CD4-positive, alpha-beta T cell treated with Interleukin-6 for 4 hours (primary cell): ENCODE measurements around the gene IL4I1.

Experiments
- DNase-seq: peaks from one replicate; pipeline ENCODE4 v3.0.0-alpha.2; 2020; ENCODE audit warnings: mixed read lengths

IL4I1 gene

DNA sequence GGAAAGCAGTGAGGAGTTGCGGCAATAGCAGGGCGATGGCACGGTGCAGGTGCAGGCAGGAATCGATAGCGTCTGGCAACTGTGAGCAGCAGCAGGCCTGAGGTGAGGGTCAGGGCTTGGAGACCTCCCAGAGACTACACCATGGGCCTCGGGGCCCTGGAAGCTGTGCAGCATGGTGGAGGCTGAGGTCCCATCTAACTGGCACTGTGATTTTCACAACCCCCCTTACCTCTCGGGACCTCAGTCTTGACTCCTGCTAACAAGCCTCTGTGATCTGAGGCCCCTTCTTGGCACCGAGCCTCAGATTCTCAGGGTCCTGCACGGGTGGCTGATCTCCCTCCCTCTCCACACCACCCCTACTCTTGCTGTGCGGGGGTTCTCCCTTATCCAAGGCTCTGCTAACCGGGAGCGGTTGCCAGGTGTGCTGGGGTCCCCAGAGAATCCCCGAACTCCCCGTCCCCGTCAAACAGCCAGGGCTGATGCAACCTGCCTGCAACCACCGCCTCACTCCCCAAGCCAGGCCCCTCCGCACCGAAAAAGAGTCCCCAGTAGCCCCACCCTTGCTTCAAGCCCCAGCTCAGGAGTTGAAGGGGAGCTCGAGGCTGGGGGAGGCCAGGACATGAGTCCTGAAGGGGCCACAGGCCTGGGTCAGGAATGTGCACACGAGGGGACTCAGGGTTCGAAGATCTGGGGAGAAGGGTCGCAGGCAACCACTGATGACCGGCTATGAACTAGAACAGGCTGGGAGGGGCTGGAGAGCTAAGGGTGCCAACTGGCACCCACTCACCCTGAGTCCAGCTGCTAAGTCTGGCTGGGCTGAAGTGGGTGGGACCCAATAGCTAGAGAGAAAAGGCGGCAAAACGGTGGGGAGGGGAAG, 27.6 kb upstream of the IL4I1 start:
- no peak for DNase-seq

DNA sequence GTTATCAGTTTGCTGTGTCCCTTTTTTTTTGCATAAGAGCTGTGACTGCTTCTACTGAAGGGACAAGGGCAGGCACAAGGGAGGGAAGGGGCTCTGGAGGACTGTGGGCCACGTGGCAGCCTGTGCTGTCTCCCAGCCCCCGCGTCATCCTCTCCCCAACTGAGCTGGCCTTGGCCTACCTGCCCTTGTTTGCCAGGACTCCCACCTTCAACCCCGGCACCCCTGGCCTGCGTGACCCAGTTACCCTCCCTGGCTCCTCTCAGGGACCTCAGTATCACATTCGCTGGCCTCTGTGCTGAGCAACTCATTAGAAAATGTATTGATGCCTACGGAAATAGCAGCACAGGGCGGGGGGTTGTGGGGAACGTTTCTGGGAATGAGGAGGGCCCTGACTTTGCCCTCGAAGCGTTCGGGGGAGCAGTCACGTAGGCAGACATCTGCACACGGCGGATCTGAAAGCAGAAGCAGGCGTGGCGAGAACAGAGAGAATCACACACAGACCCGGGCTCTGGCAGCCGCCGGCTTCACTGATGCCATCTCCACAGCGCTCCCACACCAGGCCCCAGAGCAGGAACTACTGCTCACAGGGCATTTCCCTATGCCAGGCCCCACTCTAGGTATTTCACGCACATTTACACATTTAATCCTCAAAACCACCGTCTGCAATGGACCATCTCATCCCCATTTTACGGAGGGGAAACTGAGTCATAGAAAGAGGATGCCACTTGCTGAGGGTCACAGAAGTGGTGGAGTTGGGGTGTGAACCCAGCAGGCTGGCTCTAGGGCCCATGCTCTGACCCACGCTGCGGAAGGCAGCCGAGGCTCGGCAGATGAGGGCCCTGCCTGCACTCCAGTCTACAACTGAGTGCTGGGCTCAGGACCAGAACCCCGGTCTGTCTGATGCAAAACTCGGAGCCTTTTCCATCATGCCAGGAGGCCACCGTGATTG, 26.6 kb upstream of the IL4I1 start:
- DNase-seq: no peak

DNA sequence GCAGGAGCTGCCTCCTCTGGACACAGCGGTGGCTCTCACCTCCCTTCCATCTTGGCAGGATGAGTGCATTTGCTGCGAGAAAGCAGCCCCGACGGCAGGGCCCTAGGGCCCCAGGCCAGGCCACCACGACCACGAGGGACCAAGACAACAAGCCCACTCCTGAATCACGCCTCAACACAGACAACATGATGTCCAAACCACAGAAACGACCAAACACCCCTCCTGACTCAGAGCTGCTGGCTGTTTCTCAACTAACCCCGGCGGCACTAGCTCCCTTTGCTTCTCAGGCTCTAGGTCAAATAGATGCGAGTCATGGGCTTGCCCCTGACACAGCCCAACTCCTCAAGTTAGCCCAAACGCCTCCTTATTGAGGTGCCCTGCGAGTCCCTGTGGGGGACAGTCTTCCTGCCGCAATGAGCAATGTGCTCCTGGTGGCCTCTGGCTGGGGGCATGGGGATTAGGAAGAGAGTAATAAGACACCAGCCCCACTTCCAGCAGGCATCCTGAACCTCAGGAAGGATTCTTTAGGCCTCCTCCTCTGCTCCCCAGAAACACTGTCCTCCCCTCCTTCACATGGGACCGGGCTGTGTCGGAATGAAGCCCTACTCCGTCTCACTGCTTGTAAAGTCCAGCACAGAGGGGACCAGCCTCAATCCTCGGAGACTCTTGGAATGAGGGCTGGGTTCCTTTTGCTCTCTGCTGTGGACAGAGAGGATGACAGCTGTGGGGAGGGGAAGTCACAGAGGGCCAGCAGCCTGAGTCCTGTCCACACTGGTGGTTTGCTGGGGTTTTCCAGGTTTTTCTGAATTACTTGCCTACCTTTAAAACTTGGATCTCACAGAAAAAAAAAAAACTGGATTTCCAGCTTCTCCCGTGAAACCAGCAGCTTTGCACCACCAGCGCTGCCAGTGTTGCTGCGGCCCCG, 25.4 kb upstream of the IL4I1 start:
- DNase-seq: no peak

DNA sequence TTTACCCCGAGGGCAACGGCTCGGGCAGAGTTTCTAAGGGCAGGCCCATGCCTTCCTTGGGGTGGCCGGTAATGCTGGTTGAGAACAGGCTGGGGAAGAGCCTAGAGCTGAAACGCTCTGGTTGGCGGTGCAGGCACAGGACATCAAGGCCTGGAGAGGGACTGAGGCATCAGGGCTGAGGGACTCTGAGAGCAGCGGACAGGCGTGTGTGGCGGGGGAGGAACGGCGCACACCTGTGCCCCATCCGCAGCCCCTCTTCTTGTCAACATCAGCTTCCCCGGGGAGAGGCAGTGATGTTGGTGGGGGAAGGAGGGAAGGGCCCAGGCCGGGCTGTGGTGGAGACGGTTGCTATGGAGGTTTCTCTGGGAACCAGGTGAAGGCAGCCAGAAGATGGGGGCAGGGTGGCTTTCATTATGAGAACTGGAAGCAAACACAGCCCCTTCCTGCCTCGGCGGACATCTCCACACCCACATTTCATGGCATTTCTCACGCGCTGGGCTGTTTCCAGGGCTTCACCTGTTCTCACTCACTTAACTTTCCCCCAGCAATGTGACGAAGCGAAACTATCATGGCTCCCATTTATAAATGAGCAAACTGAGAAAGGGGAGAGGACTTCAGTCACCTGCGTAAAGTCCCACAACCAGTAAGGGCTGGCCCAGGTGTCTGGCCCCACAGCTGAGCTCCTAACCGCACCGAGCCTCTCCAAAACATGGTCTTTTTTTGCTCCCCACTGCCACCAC, 24.1 kb upstream of the IL4I1 start:
- no peak for DNase-seq

DNA sequence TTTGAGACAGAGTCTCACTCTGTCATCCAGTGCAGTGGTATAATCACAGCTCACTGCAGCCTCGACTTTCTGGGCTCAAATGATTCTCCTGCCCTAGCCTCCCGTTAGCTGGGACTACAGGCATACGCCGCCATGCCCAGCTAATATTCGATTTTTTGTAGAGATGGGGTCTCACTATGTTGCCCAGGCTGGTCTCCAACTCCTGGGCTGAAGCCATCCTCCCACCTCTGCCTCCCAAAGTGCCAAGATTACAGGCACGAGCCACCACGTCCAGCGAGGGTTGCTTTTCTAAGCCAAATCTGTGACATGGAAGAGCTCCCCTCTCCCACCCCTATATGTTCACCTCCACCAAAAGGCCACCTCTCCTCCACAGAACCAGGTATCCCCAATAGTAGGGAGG, 21.4 kb upstream of the IL4I1 start:
- DNase-seq: no peak

DNA sequence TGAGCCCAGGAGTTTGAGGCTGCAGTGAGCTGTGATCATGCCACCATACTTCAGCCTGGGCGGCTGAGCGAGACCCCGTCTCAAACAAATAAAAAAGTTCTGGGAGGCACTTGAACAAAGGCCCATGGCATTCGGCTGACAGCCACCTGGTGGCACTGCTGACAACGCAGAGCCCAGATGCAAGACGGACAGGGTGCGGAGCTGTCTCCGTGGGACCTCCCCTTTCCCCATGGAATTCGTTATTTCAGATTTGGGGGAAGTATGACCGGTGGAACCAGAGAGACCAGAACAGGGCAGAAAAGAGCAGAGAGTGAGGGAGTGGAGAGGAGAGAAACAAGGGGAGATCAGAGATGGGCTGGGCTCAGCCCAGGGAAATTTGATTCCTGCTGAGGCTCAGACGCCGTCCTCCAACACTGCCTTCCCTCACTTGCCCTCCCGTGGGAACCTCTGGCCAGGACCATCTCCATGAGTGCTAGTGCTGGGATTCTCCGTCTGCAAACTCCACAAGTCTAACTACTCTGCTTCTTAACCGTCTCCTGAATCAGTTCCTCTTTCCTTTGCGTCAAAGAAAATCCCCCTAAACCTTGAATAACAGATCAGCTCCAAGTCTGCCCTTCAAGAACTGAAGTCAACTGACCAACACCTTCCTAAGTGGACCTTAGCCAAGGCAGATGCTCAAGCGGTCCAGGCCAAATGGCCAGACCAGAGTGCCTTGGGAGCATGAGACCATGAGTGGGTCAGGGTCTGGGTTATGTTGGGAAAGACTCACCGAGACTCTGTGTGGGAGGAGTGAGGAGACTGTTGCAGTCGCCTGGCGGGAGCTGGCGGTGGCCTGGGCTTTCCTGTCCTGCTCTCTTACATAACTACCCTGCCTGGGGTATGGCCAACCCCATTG, 20.4 kb upstream of the IL4I1 start:
- no peak for DNase-seq

DNA sequence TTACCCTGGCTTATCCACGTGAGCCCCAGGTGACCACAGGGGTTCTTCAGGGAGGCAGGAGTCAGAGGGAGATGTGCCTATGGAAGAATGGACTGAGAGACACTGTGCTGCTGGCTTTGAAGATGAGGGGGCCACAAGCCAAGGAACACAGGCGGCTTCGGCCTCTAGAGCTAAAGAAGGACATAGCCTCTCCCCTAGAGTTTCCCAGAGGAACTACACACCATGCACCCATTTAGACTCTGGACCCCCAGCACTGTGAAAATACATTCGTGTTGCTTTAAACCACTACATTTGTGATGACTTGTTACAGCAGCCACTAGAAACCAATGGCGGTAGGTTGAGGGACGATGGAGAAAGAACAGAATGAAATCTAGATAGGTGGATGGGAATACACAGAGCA, 18.6 kb upstream of the IL4I1 start:
- DNase-seq: no peak

DNA sequence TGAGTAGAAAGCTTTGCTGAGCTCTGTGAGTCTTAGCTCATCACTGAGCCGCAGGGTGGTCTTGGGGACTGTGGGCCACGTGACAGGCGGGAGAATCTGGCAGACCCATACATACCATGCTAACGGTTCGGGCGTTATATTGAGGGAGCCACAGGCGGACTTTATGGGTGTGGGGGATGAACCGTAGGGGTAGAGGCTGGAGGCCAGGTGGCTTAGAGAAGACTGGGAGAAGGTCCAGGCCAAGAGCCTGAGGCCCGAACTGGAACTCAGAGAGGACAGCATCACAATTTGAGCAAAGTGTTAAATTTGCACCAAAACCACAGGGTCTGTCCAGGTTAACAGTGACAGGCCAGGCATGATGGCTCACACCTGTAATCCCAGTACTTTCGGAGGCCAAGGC, 17.0 kb upstream of the IL4I1 start:
- no peak for DNase-seq

DNA sequence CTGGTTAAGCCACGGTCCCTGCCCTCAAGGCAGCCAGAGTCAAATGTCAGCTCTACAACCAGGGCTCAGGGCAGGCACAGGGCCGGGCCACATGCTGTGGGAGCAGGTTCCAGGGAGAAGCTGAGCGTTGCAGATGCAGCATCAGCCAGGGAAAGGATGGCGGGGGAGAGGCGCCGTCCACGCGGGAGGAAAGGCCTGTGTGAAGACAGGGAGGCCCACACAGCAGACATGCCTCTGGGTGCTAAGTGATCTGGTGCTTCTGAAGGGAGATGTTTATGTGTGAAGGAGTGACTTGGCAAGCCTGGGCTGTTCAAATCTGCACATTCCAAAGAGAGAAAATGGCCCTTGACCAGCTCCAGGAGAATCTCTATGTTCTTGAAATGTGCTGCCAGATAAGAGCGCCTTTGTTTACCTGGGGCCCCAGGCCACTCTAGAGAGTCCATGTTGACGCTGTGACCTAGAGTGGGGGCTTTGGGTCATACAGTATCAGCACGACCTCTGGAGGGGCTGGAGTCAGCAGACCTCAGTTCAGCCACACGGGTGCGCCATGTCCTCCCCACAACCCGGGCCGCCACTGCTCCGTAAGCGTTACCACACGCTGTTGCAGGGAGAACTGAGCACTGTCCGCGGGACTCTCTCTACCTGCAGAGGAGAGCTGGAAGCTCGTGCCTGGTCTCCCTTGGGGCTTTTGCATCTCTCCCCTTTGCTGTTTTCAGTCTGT, 16.4 kb upstream of the IL4I1 start:
- no peak for DNase-seq

DNA sequence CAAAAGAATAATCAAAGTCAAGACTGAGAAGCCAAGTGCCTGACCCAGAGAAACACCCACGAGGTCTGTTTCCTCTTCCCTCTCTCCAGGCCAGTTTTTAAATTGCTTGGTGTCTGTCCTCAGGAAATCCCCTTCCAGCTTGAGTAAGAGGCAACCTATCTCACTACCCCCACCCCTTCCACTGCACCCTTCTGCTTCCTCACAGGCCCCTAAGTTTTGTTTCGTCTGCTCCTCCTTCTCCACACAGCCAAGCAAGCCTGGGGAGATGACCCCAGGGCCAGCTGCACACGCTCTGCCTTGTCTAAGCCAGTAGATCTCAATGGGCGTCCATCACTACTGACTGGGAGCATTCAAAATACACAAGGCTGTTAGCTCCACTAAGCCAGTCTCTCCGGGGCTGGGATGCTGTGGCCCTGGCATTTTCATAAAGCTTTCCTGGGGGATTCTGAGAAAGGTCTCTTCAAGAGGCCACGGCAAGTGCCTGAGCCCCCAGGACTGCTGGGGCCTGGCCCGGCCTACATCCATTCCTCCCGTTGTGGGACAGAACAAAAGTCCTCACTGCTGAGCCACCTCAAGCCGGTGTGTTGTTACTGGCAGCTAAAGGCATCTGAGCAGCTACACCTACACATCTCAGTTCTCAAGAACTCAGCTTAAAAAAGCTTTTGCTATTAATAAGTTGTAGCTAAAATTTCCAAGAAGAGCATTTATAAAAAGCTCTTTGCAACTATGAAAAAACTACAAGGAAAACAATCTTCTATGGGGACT, 14.9 kb upstream of the IL4I1 start:
- no peak for DNase-seq

DNA sequence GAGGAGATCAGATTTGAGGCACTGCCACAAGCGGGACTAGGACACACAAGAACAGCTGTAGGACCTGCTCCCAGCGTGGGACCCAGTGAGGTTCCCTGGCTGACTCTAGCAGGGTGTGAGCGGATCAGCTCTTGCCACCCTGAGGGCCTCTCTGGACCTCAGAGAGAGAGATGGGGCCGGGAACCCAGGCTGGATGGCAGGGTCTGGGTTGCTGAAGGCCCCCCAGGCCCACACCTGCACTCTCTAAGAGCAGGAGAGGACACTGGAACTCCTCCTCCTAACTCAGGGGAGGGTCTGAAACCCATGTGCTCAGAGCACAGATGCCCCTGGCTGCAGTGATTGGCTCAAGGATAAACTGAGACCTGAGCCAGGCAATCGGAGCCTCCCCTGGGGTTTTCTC, 13.5 kb upstream of the IL4I1 start:
- DNase-seq: no peak

DNA sequence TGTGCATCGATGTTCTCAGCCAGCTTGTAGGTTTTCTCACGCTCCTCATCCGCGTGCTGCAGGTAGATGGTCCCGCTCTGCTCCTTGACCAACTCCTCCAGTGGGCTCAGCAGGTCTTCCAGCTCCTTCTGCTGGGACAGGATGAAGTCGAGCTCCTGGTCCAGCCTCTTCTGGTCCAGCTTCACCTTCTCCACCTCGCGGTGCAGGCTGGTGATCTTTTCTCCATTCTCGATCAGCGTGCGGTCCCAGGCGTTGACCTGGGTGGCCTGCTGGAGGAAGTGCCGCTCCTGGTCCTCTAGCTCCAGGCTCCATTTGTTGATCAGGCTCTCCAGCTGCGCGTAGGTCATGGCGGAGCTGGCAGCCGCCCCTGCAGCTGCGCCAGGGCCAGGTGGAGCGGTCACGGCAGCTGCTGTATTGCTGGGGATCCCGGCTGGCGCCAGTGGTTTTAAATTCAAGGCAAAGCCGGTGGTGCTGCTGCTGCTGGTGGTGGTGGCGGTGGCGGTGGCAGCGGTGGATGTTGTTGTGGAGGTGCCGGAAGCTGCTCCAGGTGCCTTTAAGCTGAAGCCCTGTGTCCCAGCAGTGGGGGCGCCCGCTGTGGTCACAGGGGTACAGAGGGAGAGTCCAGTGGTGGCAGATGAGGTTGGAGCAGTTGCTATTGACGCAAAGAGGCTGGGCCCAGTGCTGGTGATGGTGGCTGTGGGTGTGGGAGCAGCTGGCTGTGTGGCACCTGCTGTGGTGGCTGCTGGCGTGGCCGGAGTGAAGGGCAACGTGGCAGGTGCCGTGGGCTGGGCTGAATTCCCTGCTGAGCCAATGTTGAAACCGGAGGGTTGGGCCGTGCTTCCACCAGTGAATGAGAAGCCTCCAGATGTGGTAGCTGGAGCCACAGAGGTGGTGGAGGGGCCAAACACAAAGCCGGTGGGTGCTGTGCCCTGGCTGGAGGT, 12.1 kb upstream of the IL4I1 start:
- DNase-seq: no peak

DNA sequence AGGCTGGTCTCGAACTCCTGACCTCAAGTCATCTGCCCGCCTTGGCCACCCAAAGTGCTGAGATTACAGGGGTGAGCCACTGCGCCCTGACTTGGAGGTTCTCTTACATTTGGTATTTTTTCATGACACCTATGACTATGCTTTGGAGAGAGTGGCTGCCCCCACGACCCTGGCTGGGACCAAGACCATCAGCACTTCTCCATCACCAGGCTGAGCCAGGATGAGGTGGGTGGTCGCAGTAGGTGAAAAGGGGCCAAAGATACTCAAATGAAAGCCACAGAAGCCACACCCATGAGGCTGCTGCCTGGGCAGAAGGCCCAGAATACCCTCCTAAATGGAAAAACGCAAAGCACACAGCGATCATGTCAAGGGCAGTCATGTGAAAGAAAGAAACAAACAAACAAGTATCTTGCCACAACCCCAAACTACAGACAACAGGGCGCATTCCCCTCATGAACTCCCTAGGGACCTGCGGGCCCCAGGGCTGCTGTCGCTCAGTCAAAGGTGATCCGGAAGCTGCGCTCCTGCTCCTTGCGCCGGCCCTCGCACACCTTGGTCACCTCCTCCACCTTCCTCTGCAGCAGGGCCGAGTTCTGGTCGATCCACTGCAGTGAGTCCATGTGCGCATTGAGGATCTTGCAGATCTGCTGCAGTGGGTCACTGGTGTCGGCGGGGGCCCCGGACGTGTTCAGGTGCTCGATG, 11.2 kb upstream of the IL4I1 start:
- DNase-seq: no peak

DNA sequence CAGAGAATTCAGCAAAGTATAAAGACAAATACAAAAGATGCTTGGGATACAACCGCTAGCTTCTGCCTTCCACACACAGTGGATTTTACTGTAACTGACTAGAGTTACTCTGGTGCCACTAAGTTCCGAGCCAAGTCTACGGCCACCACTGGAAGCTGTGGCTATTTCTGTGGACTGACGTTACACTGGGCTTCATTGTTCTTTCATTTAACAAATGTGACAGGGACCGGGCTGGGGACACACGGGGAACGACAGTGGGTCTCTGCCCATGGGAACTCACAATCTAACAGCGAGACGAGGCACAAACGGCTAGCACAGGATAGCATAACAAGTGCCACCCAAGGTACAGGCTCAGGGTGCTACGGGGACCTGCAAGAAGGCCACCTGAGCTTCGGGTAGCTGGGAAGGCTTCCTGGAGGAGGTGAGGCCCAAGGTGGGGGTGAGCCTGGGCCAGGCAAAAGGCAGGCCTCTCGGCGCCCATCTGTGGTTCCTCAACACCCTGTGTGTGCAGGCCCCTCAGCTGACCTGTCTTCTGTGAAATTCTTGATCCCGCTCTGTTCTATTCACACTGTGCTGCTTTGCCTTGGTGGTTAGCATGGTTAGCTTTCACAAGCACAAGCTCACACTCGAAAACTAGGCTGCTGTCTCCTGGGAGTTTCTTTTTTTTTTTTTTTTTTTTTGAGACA, 10.3 kb upstream of the IL4I1 start:
- DNase-seq: no peak

DNA sequence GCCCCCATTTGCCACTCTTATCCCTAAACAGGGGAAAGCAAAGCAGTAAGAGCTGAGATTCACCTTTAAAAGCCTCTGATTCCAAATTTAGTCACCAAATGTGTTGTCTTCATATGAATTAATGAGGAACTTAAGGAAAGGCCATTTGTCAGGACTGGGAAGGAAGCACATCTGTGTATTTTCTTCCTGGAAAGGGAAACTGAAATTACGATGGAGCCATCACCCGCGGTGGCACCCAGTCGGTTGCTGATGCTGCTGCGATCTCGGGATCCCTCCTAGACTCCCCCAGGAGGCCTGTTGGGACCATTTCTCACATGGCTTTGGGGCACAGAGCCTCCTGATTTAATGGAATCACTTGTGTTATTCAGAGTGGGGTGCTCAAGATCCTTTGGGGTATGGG, 7.4 kb upstream of the IL4I1 start:
- no peak for DNase-seq

DNA sequence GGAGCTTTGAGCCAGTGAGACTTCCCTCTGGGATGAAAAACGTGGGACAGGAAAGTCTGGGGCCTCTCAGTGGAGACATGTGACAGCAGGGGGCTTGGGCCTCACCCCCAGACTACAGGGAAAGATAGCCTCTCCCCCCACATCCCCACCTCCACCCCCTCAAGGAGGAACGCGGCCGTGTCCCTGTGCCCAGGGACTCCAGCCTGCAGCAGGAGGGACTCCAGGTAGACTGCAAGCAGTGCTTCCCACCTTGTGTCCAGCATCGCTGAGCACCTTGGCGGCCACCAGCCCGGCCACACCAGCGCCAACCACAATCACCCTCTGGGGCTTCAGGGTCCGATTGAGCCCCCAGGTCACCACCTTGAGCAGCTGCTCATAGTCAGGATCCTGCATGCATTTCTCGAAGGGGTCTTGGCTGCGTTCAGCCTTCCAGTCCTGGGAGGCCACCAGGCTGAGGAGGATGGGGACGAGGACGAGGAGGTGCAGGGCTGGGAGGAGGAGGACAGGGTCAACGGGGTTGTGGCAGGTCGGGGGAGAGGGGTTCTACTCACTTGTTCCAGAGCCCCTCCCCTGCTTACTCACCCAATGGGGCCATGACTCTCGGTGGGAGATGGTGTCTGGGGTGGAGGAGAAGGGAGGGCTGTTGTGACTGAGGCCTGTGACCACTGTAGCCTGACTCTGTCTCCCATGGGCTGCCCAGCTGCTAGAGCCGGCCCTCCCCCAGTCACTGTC, 955 bp downstream of the IL4I1 start:
- DNase-seq: no peak
